ENCODE data around the gene TREML2.
"Not testable (repeated sequence)": the region's sequence is repeated elsewhere in the genome, so short reads cannot be mapped to it uniquely, and the experiment has no call there.

TREML2 gene

GRCh38 chr6:41208439-41209106, 7.6 kb upstream of the TREML2 start:
- DNase-seq (ENCODE audit: low read depth in 2 of 2): no peak

GRCh38 chr6:41204156-41204555, 3.2 kb upstream of the TREML2 start:
- DNase-seq (ENCODE audit: low read depth in 2 of 2): no peak

GRCh38 chr6:41201764-41202173, 820 bp upstream of the TREML2 start:
- DNase-seq (ENCODE audit: low read depth in 2 of 2): no peak

GRCh38 chr6:41200296-41200900, 551 bp downstream of the TREML2 start:
- DNase-seq (ENCODE audit: low read depth in 2 of 2): peak; percentile 22 to 27

- DNase-seq (ENCODE audit: low read depth in 2 of 2): no peak
Measured at GRCh38 chr6:41199552-41200246, 1.2 kb downstream of the TREML2 start.

- no peak for DNase-seq (ENCODE audit: low read depth in 2 of 2)
Measured at GRCh38 chr6:41197234-41197633, 3.7 kb downstream of the TREML2 start.

- DNase-seq (ENCODE audit: low read depth in 2 of 2): no peak
Measured at GRCh38 chr6:41194386-41194785, 6.6 kb downstream of the TREML2 start.

GRCh38 chr6:41193884-41194283, 7.1 kb downstream of the TREML2 start:
- DNase-seq (ENCODE audit: low read depth in 2 of 2): no peak

GRCh38 chr6:41193171-41193734, 7.7 kb downstream of the TREML2 start:
- DNase-seq (ENCODE audit: low read depth in 2 of 2): no peak

GRCh38 chr6:41191569-41191968, 9.4 kb downstream of the TREML2 start:
- DNase-seq (ENCODE audit: low read depth in 2 of 2): peak in 1 of 2 donors; percentile 40

- DNase-seq (ENCODE audit: low read depth in 2 of 2): no peak
Measured at GRCh38 chr6:41190791-41191190, 10.2 kb downstream of the TREML2 start.

- no peak for DNase-seq (ENCODE audit: low read depth in 2 of 2)
Measured at GRCh38 chr6:41189967-41190366, 11.0 kb downstream of the TREML2 start.

GRCh38 chr6:41189046-41189445, 11.9 kb downstream of the TREML2 start:
- DNase-seq (ENCODE audit: low read depth in 2 of 2): not testable (repeated sequence)

- DNase-seq (ENCODE audit: low read depth in 2 of 2): no peak
Measured at GRCh38 chr6:41187924-41188886, 12.7 kb downstream of the TREML2 start.

GRCh38 chr6:41186031-41186562, 14.9 kb downstream of the TREML2 start:
- DNase-seq (ENCODE audit: low read depth in 2 of 2): no peak

GRCh38 chr6:41184761-41185160, 16.2 kb downstream of the TREML2 start:
- no peak for DNase-seq (ENCODE audit: low read depth in 2 of 2)

GRCh38 chr6:41182069-41183034, 18.6 kb downstream of the TREML2 start:
- no peak for DNase-seq (ENCODE audit: low read depth in 2 of 2)

GRCh38 chr6:41181566-41181965, 19.4 kb downstream of the TREML2 start:
- DNase-seq (ENCODE audit: low read depth in 2 of 2): no peak

GRCh38 chr6:41179163-41179562, 21.8 kb downstream of the TREML2 start:
- no peak for DNase-seq (ENCODE audit: low read depth in 2 of 2)

- DNase-seq (ENCODE audit: low read depth in 2 of 2): no peak
Measured at GRCh38 chr6:41177695-41178094, 23.3 kb downstream of the TREML2 start.
